ENCODE data around the gene KLHL6. TPM values are rescaled to one million over a fixed set of nuclear protein-coding genes. Genes with fewer than 3 reads are reported as not detected.
A peak's percentile ranks its signal among the peaks of the same experiment; 100 is the strongest.

Gene KLHL6
- polyA plus RNA-seq, 4 donors = 0.22 to 2.0 (median 1.5) TPM

DNA sequence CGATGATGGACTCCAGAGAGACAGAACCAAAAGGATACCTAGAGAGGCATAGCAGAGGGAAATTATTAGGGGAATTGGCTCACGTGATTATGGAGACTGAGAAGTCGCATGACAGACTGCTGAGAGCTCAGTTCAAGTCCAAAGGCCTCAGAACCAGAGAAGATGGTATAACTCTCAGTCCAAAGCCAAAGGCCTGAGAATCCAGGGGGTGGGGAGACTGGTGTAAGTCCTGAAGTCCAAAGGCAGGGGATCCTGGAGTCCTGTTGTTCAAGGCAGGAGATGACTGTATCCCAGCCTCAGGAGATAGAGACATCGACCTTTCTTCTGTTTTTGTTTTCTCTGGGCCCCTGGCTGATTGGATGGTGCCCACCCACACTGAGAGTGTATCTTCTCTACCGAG, 1.2 kb upstream of the KLHL6 start:
- WGBS, 3 donors = 71 to 84% (median 76%) methylated on average over 5 of the region's 5 CpGs
- Histone ChIP-seq H3K27ac (ENCODE audit: low read depth in 1 of 3, low read length in 2 of 3) (peak overlapping the region in 1 of 3 donors; percentile 15), H3K4me3 (ENCODE audit: low read depth in 1 of 3, low read length in 3 of 3) (no peak overlapping the region), H3K4me1 (ENCODE audit: control insufficient read depth in 3 of 3, insufficient read depth in 2 of 3, low read depth in 1 of 3, low read length in 2 of 3) (peaks cover 0 to 23% (median 0%) of the 10 kb centered on the region in 3 donors), H3K36me3 (ENCODE audit: control insufficient read depth in 3 of 3, insufficient read depth in 2 of 3, low read depth in 1 of 3, low read length in 3 of 3) (no peaks in the 10 kb centered on the region), H3K9me3 (ENCODE audit: control insufficient read depth in 2 of 2, insufficient read depth in 1 of 2, low read depth in 1 of 2, low read length in 1 of 2) (no peaks in the 10 kb centered on the region), H3K27me3 (ENCODE audit: control insufficient read depth in 3 of 3, insufficient read depth in 3 of 3, low read length in 3 of 3) (no peaks in the 10 kb centered on the region)
- FAIRE-seq (no peak), DNase-seq (peak in 1 of 2 donors; percentile 45)

DNA sequence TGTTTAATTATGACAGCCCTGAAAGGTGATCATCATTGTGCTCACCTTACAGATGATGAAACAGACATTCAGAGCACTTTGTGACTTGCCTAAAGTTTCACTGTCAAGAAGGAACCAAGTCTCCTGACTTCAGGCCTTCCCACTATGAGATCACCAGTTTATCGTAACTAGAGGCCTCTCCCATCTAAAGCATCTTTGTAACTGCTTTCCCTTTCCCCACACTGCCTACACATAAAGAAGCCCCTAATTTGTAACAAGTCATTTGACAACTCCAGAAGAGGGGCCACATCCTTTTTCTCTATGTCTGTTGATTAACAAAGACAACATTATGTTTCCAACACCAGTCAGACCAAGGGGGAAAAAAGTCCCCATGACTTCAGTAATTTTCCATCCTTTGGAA, 1.1 kb downstream of the KLHL6 start:
- FAIRE-seq (no peak), DNase-seq (peak in 1 of 2 donors; percentile 58)
- H3K36me3 ChIP-seq (ENCODE audit: control insufficient read depth in 3 of 3, insufficient read depth in 2 of 3, low read depth in 1 of 3, low read length in 3 of 3) = no peaks in the 10 kb centered on the region
- H3K4me3 ChIP-seq (ENCODE audit: low read depth in 1 of 3, low read length in 3 of 3) = peak overlapping the region in 2 of 3 donors; percentile 3 to 39
- H3K4me1 ChIP-seq (ENCODE audit: control insufficient read depth in 3 of 3, insufficient read depth in 2 of 3, low read depth in 1 of 3, low read length in 2 of 3) = peaks cover 0 to 23% (median 2%) of the 10 kb centered on the region in 3 donors
- 65 to 81% (median 69%) methylated on average over 1 of the region's 1 CpG for WGBS, 3 donors
- H3K27me3 ChIP-seq (ENCODE audit: control insufficient read depth in 3 of 3, insufficient read depth in 3 of 3, low read length in 3 of 3) = no peaks in the 10 kb centered on the region
- peak overlapping the region in 2 of 3 donors; percentile 51 to 71 for H3K27ac ChIP-seq (ENCODE audit: low read depth in 1 of 3, low read length in 2 of 3)
- H3K9me3 ChIP-seq (ENCODE audit: control insufficient read depth in 2 of 2, insufficient read depth in 1 of 2, low read depth in 1 of 2, low read length in 1 of 2) = no peaks in the 10 kb centered on the region

DNA sequence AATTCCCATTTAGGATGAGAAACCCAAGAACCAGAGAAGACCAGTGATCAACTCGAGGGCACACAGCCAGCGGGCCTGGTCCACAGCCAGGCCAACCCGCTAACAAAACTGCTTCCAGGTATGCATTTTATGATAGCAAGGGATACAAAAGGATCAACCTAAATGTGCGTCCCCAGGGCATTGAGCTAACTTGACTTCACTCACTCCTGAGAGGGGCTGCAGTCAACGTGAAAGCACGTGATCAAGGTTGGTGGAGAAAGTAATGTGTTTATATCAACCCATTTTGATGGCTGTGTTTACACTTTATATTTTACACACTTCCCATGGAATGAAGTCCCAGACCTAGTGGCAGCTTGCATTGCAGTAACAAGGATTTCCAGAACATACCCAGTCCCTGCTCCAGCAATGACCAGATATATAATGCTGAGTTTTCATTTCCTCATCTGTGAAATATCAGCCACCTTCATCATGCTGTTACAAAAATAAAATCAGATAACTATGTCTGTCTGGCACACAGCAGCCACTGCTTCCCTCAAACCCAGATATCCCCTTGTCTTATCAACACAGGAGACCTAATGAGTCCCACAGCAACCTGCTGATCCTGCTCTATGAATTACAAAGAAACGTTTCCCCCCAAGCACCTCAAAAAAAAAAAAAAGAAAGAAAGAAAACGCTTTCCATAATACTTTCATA, 2.0 kb downstream of the KLHL6 start:
- H3K27ac ChIP-seq (ENCODE audit: low read depth in 1 of 3, low read length in 2 of 3) = peak overlapping the region; percentile 66 to 71 (median 68)

DNA sequence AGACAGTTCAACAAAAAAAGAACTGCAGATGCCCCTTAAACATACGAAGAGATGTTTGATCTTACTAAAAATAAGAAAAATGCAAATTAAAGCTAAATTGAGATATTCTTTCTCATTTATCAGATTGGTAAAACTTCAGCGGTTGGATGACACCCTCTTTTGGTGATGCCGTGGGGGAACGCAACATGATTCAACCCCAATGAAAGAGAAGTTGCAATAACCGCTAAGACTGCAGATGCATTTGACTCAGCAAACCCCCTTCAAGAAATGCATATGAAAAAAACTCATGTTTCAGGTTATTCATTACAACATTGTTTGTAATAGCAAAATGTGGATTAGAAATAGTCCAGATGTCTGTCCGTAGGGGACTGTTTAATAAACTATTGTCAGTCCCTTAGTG, 3.6 kb downstream of the KLHL6 start:
- Histone ChIP-seq H3K27ac (ENCODE audit: low read depth in 1 of 3, low read length in 2 of 3) (peak overlapping the region in 1 of 3 donors; percentile 71), H3K4me3 (ENCODE audit: low read depth in 1 of 3, low read length in 3 of 3) (no peak overlapping the region), H3K9me3 (ENCODE audit: control insufficient read depth in 2 of 2, insufficient read depth in 1 of 2, low read depth in 1 of 2, low read length in 1 of 2) (no peaks in the 10 kb centered on the region), H3K4me1 (ENCODE audit: control insufficient read depth in 3 of 3, insufficient read depth in 2 of 3, low read depth in 1 of 3, low read length in 2 of 3) (peaks cover 3 to 39% (median 6%) of the 10 kb centered on the region in 3 donors), H3K36me3 (ENCODE audit: control insufficient read depth in 3 of 3, insufficient read depth in 2 of 3, low read depth in 1 of 3, low read length in 3 of 3) (no peaks in the 10 kb centered on the region), H3K27me3 (ENCODE audit: control insufficient read depth in 3 of 3, insufficient read depth in 3 of 3, low read length in 3 of 3) (no peaks in the 10 kb centered on the region)
- FAIRE-seq (no peak), DNase-seq (no peak)
- 67 to 87% (median 67%) methylated on average over 6 of the region's 6 CpGs for WGBS, 3 donors

More for the DNA sequence above, 2.0 kb downstream of the KLHL6 start:
- DNase-seq (no peak), FAIRE-seq (no peak)
- no peaks in the 10 kb centered on the region for H3K36me3 ChIP-seq (ENCODE audit: control insufficient read depth in 3 of 3, insufficient read depth in 2 of 3, low read depth in 1 of 3, low read length in 3 of 3)
- peaks cover 0 to 24% (median 6%) of the 10 kb centered on the region in 3 donors for H3K4me1 ChIP-seq (ENCODE audit: control insufficient read depth in 3 of 3, insufficient read depth in 2 of 3, low read depth in 1 of 3, low read length in 2 of 3)
- H3K9me3 ChIP-seq (ENCODE audit: control insufficient read depth in 2 of 2, insufficient read depth in 1 of 2, low read depth in 1 of 2, low read length in 1 of 2) = no peaks in the 10 kb centered on the region
- 52 to 58% (median 52%) methylated on average over 8 of the region's 8 CpGs for WGBS, 3 donors
- peak overlapping the region in 1 of 3 donors; percentile 13 for H3K4me3 ChIP-seq (ENCODE audit: low read depth in 1 of 3, low read length in 3 of 3)
- no peaks in the 10 kb centered on the region for H3K27me3 ChIP-seq (ENCODE audit: control insufficient read depth in 3 of 3, insufficient read depth in 3 of 3, low read length in 3 of 3)

DNA sequence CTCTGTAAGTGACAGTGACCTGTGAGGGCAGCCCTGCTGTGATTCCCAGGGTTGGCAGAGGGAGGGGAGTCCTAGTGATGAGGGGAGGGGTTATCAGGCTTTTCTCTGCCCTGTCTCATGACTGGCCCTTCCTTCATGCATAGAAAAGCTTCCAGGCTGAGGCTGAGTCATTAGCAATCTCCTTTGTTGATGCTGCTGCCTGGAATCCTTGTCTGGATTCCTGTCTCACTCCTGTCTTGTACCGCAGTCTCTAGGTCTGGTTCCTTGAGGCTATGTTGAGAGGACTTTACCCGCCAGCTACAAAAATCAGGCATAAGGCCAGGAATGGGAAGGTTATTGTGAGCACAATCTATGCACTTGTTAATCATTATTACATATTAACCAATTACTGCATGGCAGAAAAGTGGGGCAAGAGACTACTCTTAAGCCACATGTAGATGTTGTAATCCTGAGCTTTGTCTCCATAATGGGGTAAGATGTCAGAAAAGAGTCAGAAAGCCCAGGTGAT, 7.2 kb downstream of the KLHL6 start:
- Histone ChIP-seq H3K36me3 (ENCODE audit: control insufficient read depth in 3 of 3, insufficient read depth in 2 of 3, low read depth in 1 of 3, low read length in 3 of 3) (no peaks in the 10 kb centered on the region), H3K4me1 (ENCODE audit: control insufficient read depth in 3 of 3, insufficient read depth in 2 of 3, low read depth in 1 of 3, low read length in 2 of 3) (peaks cover 3 to 43% (median 6%) of the 10 kb centered on the region in 3 donors), H3K4me3 (ENCODE audit: low read depth in 1 of 3, low read length in 3 of 3) (no peak overlapping the region), H3K9me3 (ENCODE audit: control insufficient read depth in 2 of 2, insufficient read depth in 1 of 2, low read depth in 1 of 2, low read length in 1 of 2) (no peaks in the 10 kb centered on the region), H3K27me3 (ENCODE audit: control insufficient read depth in 3 of 3, insufficient read depth in 3 of 3, low read length in 3 of 3) (no peaks in the 10 kb centered on the region), H3K27ac (ENCODE audit: low read depth in 1 of 3, low read length in 2 of 3) (peak overlapping the region; percentile 50 to 95 (median 81))
- 13 to 69% (median 27%) methylated on average over 2 of the region's 2 CpGs for WGBS, 3 donors
- FAIRE-seq (no peak), DNase-seq (peak; percentile 94 to 98)

DNA sequence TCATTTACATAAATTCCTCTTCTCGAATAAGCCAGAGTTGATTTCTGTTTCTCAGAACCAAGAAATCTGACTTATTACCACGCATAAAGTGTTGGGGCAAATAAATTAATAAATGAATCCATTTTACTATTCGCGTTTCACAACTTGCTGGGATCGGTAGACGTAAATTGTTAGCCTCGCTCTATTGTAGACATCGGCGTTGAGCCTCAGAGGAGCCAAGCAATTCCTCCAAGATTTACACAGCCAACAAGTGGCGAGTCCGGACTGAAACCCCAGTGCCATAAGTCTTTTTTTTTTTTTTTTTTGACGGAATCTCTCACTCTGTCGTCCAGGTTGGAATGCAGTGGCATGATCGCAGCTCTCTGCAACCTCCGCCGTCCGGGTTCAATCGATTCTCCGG, 8.9 kb downstream of the KLHL6 start:
- Histone ChIP-seq H3K36me3 (ENCODE audit: control insufficient read depth in 3 of 3, insufficient read depth in 2 of 3, low read depth in 1 of 3, low read length in 3 of 3) (no peaks in the 10 kb centered on the region), H3K27ac (ENCODE audit: low read depth in 1 of 3, low read length in 2 of 3) (no peak overlapping the region), H3K9me3 (ENCODE audit: control insufficient read depth in 2 of 2, insufficient read depth in 1 of 2, low read depth in 1 of 2, low read length in 1 of 2) (no peaks in the 10 kb centered on the region), H3K27me3 (ENCODE audit: control insufficient read depth in 3 of 3, insufficient read depth in 3 of 3, low read length in 3 of 3) (no peaks in the 10 kb centered on the region), H3K4me3 (ENCODE audit: low read depth in 1 of 3, low read length in 3 of 3) (no peak overlapping the region), H3K4me1 (ENCODE audit: control insufficient read depth in 3 of 3, insufficient read depth in 2 of 3, low read depth in 1 of 3, low read length in 2 of 3) (peaks cover 3 to 28% (median 6%) of the 10 kb centered on the region in 3 donors)
- 95 to 96% (median 96%) methylated on average over 19 of the region's 19 CpGs for WGBS, 3 donors
- no peak for FAIRE-seq
- no peak for DNase-seq

DNA sequence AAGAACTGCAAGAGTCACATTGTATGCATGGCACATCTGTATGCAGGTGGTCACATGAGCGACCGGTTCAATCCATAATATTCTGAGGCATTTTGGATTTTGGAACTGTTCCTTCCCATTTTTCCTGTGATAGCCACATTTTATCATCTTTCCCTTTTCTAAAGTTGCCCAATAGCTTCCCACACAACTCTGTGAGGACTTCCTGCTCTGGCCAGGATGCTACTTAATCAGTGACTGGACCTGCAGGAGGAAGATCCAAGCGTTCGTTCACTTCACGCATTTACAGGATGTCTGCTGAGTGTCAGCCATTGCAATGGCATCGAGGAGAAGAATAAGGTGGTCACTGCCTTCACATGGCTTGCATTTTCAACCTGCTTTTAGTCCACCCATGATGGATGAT, 9.8 kb downstream of the KLHL6 start:
- Histone ChIP-seq H3K4me3 (ENCODE audit: low read depth in 1 of 3, low read length in 3 of 3) (no peak overlapping the region), H3K27me3 (ENCODE audit: control insufficient read depth in 3 of 3, insufficient read depth in 3 of 3, low read length in 3 of 3) (no peaks in the 10 kb centered on the region), H3K4me1 (ENCODE audit: control insufficient read depth in 3 of 3, insufficient read depth in 2 of 3, low read depth in 1 of 3, low read length in 2 of 3) (peaks cover 3 to 36% (median 5%) of the 10 kb centered on the region in 3 donors), H3K9me3 (ENCODE audit: control insufficient read depth in 2 of 2, insufficient read depth in 1 of 2, low read depth in 1 of 2, low read length in 1 of 2) (no peaks in the 10 kb centered on the region), H3K27ac (ENCODE audit: low read depth in 1 of 3, low read length in 2 of 3) (no peak overlapping the region), H3K36me3 (ENCODE audit: control insufficient read depth in 3 of 3, insufficient read depth in 2 of 3, low read depth in 1 of 3, low read length in 3 of 3) (no peaks in the 10 kb centered on the region)
- DNase-seq (no peak), FAIRE-seq (no peak)
- 88 to 93% (median 93%) methylated on average over 6 of the region's 6 CpGs for WGBS, 3 donors

DNA sequence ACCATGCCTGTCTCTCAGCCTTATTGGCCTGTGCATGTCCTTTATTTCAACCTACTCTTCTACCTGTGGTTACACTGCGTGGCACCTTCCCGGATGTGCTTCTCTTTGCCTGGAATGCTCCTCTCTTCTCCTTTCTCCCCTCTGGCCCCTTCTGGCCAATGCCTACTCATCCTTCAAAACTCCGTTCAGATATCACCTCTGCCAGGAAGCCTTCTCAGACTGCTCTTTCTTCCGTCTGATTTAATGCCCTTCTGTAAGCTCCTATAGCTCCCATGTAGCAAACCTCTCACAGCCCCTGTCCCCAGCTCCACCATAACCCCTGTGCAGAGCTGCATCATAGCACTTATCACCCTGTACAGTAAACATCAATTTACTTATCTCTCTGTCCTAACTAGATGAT, 13.2 kb downstream of the KLHL6 start:
- Histone ChIP-seq H3K9me3 (ENCODE audit: control insufficient read depth in 2 of 2, insufficient read depth in 1 of 2, low read depth in 1 of 2, low read length in 1 of 2) (no peaks in the 10 kb centered on the region), H3K4me1 (ENCODE audit: control insufficient read depth in 3 of 3, insufficient read depth in 2 of 3, low read depth in 1 of 3, low read length in 2 of 3) (peaks cover 0 to 28% (median 2%) of the 10 kb centered on the region in 3 donors), H3K4me3 (ENCODE audit: low read depth in 1 of 3, low read length in 3 of 3) (no peak overlapping the region), H3K27ac (ENCODE audit: low read depth in 1 of 3, low read length in 2 of 3) (peak overlapping the region in 1 of 3 donors; percentile 3), H3K36me3 (ENCODE audit: control insufficient read depth in 3 of 3, insufficient read depth in 2 of 3, low read depth in 1 of 3, low read length in 3 of 3) (no peaks in the 10 kb centered on the region), H3K27me3 (ENCODE audit: control insufficient read depth in 3 of 3, insufficient read depth in 3 of 3, low read length in 3 of 3) (no peaks in the 10 kb centered on the region)
- 87 to 96% (median 91%) methylated on average over 4 of the region's 4 CpGs for WGBS, 3 donors
- DNase-seq = no peak
- no peak for FAIRE-seq

Measured in small intestine (tissue), 7 donors.